Activated CD4-positive, alpha-beta T cell treated with anti-CD3 and anti-CD28 coated beads, Interleukin-10, Interleukin-2, amounts not matched to agents 100 ng/mL and 50 ng/mL, durations not matched to agents 16 hours and 8 hours (primary cell): ENCODE results near the gene ASCC3.
A peak's percentile ranks its signal among the peaks of the same experiment; 100 is the strongest.
"Not testable (repeated sequence)": the region's sequence is repeated elsewhere in the genome, so short reads cannot be mapped to it uniquely, and the experiment has no call there.

Experiments used
- DNase-seq: peaks from one replicate; pipeline ENCODE4 v3.0.0-alpha.2; 2020

Gene ASCC3

DNA sequence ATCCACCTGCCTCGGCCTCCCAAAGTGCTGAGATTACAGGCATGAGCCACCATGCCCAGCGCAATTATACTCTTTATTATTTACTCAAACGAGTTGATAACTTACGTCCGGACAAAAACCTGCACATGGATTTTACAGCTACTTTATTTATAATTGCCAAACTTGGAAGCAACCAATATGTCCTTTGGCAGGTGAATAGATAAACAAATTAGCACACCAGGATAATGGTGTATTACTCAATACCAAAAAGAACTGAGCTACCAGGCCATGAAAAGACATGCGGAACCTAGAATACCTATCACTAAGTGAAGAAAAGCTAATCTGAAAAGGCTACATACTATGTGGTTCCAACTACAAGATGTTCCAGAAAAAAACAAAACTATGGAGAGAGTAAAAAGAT, 168.1 kb downstream of the ASCC3 start:
- DNase-seq = no peak

DNA sequence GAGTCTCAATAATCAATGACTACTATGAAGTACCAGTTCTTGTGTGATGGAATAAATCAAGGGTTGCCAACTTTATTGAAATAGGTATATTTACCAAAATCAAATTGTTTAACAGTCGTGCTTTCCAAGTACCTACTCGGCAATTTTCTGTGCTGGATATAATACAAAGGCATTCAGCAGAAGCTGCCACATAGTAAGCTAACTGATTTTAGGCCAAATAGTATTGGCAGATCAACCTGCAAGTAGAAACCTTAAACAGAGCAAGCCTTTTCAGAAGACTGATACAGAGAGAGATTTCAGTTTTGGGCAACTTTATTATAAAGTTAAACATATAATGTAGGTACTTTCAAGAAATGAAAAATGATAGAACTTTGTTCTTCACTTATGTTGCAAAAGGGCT, 174.6 kb downstream of the ASCC3 start:
- no peak for DNase-seq

DNA sequence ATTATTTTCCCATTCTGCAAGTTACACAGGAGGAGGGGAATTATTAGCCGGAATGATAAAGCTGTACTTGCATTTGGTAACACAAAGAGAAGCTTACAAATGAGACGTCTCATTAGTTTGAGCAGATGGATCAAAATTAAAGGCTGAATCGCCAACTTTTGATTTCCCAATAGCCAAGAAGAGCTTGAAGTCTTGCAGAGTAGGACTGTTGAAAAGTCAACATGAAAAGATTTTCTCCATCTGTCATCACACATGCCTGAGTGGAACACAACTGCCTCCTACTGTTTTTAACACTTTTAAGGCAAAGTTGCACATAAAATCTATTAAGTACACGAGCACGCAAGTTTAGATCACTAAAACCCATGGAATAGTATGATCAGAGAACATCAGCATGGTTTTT, 176.2 kb downstream of the ASCC3 start:
- DNase-seq = no peak

DNA sequence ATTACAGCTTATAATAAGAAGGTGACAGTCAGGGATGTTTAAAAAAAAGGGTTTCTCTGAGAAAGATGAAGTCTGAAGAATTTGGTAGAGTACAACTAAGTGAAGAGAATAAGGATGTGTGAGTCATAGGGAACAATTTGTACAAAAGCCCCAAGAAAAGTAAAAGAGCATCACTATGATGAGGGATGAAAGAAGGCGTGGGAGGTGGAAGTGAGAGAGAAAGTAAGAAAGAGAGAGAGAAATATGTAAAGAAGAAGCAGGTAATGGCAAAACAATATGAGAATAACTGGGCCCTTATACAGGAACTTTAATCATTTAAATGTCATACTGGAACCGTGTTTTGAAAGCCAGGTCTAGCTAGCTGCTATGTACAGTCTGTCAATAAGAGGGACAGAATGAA, 179.4 kb downstream of the ASCC3 start:
- DNase-seq = no peak

DNA sequence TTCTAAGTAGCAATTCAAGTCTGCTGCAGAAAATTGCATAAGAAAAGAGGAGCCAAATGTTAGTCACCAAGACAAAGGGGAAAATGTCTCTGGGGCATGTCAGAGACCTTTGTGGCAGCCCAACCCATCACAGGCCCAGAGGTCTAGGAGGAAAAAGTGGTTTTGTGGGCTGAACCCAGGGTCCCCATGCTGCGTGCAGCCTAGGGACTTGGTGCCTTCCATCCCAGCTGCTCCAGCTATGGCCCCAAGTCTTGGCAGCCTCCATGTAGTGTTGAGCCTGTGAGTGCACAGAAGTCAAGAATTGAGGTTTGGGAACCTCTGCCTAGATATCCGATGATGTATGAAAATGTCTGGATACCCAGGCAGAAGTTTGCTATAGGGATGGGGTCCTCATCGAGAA, 181.1 kb downstream of the ASCC3 start:
- DNase-seq = no peak

DNA sequence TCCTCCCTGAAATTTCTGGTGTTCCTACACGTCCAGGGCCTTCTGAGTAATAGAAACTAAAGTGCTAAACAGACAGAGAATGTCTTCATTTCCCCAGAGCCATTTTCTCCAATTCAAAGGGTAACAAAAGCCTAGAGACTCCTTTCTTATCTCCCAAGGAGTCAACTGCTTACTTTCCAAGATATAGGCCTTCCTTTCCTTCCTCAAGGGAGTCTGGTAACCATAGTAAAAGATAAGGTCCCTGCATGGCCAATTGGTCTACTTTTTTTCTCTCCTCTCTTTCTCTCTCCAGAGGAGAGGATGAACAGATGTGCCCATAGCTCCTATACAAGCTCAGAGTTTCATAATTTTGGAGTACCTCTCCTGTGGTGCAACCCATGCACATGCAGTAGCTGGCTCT, 185.7 kb downstream of the ASCC3 start:
- DNase-seq = no peak

DNA sequence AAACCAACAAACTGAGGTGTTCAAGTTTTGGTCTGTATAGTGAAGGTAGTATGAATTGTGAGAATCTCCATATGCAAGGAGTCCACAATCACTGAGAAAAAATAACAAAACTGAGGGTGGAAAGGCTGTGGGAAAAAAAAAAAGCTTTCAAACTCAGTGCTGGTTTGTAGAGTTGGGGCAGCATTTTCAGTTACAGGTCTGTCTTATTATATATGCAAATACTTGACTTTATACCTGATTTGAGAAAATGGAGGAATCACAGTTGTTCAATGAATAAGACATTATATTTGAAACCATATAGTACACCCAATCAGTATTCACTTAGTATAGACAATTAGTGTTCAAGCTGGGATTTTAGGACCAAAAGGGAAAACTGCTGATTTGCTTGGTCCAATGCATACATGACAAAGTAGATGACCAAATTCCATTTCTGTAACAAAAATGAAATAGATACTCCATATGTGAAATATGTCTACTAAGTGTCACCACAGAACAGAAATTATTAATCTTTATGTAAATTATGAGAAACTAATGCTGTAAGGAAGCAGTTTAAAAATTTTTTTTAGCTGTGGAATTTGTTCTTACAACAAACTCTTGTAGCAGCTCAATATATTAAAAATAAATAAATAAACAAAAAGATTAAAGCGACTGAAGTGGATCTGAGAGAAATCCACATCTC, 187.7 kb downstream of the ASCC3 start:
- DNase-seq = no peak

DNA sequence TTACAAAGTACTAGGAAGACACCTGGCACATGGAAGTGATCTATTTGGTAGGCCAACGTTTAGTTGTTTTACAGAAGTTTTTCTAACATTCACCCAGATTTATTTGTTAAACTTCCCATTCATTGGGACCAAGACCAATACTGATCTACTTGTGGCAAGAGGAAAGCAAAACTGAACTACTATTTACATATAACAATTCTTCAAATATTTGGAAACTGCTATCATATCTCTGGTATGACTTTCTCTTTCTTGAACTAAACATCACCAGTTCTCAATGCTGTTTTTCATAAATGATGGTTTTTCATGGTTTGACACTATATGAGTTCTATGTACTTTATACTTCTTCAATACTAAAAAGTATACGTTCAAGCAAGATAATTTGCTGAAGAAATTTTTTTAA, 189.2 kb downstream of the ASCC3 start:
- DNase-seq = no peak

DNA sequence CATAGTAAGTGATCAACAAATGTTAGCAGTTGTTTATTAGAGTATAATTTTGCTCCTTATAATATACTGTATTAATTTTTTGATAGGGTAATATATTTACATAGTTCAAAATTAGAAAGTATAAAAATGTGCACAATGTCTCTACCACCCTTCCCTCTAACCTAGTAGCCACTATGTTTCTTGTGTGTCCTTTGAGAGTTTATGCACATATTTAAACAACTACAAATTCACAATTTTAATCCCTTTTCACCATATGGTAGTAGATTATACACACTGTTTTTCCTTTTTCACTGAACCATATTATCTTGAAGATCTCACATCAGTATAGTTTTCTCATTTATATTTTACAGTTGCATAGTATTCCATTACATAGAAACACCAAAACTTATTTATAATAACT, 194.9 kb downstream of the ASCC3 start:
- DNase-seq = no peak

DNA sequence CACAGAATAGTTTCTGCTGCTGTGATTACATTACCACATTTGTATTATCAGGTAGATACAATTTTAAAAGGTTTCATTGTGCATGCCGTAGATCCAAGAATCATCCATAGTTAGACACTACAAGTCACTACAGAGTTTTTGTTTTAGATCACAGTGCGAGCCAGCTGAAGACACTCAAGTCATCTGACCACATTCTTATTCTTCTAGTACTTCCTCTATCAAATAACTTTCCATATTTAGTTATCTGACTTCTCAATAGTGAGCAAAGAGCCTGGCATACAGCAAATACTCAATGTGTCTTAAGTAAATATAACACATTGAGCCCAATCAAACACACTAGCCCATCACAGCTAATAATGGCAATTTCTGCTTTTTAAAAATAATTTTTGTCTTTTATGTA, 195.4 kb downstream of the ASCC3 start:
- DNase-seq = no peak

DNA sequence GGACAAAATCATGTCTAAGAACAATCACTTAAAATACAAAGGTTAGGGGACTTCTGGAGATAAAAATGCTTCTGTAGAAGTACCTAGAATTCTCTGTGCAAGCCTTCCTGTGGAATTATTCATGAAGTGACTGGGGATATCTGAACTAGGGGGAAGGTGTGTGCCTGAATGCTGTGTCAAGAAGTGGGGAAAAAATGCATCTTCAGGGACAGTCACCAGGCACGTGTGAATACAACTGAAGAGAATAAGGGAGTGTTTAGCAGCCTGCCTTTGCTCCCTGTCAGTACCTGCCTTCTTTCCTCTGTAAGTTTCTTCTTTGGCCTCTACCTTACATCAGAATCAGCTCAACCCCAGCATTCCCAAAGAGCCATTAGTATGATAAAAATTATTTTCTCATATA, 201.0 kb downstream of the ASCC3 start:
- no peak for DNase-seq

DNA sequence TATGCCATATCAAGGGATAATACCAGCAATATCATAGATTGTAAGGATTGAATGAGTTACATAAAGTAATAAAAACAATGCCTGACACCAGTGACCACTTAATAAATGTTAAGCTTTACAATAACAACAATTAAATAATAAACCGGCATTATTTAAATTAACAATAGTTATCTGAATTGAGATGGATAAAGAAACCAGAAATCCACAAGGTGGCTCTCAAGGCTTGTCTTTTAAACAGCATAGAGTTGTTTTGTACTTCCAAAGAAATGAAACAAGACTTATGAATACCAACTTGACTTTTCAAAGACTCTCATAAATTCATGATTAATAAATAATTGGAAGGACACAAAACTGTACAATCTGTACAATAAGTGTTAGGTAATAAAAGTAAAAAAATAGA, 203.1 kb downstream of the ASCC3 start:
- no peak for DNase-seq

DNA sequence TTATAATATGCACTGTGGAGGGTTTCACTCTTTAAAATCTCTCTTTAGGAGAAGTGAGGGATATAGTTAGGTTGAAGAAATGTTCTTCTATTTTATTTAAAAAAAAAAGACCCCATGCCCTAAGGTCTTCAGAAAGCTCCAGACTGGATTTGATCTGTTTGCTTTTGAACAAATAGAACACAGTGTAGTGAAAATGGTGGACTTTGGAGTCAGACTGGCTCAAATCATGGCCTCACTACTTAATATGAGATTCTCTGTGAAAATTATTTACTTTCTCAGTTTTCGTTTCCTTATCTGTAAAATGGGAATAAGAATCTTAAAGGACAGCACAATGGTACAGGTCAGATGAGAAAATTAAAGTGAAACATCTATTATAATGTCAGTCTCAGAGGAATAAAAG, 203.9 kb downstream of the ASCC3 start:
- DNase-seq = no peak

DNA sequence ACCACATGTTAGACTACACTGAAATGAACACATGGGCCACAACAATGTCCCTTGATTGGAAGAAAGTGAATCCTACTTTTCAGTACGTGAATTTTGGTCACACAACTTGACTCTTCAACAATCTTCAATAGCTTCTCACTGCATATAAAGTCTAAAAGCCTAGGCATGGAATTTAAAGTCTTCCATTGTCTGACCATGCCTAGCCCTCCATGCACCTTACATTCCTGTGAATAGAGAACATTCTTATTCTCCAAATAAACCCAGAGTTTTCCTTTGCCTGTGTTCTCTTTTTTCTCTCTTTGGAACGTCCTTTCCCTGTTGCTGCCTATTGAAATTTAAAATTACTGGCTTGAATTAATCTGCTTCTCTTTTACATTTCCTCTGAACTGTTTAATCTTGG, 207.5 kb downstream of the ASCC3 start:
- DNase-seq = no peak

DNA sequence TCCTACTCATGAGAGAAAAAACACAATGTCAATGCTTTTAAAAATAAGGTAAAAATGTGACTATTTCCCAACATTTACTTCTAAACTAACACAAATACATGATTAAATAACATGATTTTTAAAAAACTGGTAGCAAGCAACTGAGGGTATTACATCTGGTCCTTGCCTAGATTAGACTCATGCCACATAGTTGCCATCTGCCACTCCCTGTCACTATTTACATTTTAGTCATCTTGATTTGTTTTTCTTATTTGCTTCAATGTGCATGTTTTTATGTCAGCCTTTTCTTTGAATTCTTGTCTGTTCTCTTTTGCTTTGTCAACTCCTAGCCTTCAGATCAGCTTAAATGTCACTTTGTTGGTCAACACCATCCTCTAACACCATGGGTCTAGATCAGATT, 209.4 kb downstream of the ASCC3 start:
- DNase-seq = no peak

DNA sequence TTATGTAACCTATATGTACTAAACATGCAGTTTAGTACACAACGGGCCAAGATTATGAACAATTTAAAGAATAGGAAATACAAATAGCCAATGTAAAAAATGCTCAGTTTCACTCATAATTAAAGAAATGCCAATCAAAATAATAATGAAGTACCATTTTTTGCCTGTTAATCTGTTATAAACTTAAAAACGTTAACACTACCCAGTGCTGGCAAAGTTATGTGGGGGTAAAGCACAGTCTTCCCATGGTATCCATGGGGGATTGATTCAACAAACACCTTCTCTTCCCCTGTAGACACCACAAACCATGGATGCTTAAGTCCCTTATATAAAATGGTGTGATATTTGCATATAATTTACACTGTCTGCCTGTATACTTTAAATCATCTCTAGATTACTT, 211.1 kb downstream of the ASCC3 start:
- DNase-seq = no peak

DNA sequence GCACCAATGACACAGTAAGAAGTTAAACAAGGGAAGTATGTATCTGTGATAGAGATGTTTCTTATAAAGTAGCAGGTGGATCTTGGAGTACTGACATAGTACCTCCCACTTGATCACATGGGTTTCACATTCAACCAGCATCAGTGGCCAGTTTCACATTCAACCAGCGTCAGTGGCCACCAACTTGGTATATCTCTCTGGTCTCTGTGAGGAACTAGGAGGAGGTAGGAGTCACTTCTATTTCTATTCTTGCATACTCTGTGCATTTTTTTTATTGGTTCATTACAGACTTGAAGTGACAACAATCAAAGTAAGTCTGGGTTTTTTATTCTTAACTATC, 216.1 kb downstream of the ASCC3 start:
- peak; percentile 27 for DNase-seq

DNA sequence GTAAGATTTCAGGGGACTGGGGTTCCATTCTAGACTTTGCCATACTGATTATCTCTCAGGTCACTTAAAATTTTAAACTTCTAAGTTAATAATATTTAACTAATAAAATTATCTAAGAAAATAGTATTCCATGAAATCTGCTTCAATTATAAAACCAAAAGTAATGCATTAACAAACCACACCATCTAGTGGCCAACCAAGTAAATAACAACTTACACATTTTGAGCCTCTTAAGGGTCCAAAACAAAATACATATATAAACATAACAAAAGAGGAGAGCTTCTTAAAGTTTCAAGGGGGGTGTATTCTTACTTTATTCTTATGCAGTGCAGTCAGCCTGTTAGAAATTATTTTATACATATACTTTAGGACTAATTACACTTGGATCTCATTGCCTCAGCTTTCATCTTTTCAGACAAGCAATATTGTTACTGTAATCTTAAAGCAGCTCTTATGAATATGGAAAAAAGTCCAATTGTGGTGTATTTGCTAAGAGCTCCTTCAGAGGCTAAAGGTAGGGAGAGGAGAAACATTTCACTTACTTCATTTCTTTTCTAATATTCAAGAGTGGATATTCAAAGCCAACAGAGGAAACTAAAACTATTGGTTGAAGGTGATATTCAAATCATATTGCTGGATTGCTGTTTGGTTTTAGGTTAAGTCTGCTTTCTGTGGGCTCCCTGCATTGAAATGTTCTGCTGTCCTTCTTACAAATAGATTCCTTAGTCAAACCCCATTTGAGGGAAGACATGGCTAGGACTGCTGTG, 216.7 kb downstream of the ASCC3 start:
- DNase-seq = peak; percentile 11

DNA sequence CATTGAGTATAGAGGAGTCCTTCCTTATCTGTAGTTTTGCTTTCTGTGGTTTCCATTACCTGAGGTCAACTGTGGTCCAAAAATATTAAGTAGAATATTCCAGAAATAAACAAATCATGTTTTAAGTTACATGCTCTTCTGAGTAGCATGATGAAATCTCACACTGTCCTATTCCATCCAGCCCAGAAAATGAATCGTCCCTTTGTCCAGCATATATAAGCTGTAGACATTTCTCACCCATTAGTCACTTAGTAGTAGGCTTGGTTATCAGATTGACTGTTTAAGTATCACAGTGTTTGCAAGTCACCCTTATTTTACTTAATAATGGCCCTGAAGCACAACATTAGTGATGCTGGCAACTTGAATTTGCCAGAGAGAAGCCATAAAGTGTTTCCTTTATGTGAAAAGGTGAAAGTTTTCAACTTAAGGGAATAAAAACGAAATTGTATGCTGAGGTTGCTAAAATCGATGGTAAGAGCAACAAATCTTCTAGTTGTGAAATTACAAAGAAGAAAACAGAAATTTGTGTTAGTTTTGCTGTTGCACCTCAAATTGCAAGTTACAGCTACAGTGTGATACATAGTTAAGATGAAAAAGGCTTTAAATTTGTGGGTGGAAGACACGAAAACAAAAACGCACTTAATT, 217.8 kb downstream of the ASCC3 start:
- no peak for DNase-seq

DNA sequence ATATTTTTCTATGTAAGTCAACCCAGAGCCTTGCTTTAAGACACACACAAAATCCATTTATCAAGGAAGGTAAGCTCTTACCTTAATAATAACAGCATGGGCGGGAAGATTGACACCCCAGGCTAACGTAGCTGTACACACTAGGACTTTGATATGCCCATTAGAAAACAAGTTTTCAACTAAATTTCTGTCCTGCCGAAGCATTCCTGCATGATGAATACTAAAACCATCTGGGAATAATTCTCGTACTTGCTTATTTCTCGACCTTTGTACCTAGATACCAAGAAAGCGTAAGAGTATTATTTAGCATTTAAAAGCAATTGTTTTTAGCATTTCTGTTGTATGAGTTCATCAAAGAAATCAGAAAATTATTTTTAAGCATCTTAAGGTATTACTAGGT, 218.9 kb downstream of the ASCC3 start:
- no peak for DNase-seq

DNA sequence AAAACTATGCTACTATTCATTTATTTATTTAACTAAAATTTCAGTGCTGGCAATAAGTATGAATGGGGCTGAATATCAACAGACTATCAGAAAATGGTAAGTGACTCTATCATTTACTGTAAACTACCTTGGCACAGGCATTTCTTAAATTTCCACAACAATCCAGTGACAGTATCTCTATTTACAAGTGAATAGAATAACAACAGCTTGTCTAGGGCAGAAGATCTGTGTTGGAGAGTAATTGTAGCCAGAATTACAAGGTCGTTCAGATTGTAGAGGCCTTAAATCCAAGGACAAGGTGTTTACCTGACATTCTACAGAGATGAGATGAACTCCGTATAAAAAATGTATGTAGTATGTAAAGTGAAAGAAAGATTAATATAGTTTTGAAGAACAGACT, 222.6 kb downstream of the ASCC3 start:
- no peak for DNase-seq

DNA sequence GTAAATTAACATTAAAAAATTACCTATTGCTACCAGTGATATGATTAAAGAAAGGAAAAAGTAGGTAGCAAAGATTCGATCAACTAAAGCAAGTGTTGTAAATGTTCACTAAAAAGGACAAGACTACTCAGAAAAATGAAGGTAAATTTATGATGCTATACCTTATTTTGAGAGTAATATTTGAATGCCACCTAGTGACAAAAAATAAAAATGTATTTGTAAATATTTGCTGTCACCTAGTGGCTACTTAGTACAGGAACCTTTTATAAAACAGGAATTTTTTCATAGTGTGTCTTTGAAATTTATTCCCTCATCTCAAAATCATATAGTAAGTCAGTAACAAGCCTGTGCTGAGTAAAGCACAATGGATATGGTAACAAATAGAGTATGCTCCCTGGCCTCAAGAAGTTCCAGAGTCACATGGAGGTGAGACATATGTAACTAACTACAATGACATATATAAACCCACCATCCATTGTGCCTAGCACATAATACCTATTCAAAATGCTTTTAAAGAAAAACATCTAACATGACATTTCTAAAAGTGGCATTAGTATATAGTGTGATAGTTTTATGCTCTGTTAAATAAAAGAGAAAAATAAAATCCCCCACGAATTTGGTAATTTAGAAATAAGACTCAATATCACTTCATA, 223.3 kb downstream of the ASCC3 start:
- peak; percentile 8 for DNase-seq

DNA sequence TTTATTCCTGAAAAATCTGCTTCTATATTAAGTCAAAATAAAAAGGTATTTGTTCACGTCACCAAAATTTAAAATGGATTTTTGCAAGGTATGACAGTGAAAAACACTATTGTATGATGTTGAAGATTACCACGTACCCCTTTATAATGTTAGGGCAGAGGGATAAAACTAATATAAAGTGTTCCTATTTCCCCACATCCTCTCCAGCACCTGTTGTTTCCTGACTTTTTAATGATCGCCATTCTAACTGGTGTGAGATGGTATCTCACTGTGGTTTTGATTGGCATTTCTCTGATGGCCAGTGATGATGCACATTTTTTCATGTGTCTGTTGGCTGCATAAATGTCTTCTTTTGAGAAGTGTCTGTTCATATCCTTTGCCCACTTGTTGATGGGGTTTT, 240.0 kb downstream of the ASCC3 start:
- DNase-seq = not testable (repeated sequence)
